Smooth muscle cell (in vitro differentiated cells): ENCODE data around the gene ABHD4. TPM values are rescaled to one million over a fixed set of nuclear protein-coding genes. Genes with fewer than 3 reads are reported as not detected.
"Not testable (repeated sequence)": the region's sequence is repeated elsewhere in the genome, so short reads cannot be mapped to it uniquely, and the experiment has no call there.

Source experiments
- DNase-seq: peaks from one replicate; lab custom pipeline; 2025; ENCODE audit not compliant: unreplicated experiment; lab: John Stamatoyannopoulos, UW
- H2AFZ ChIP-seq: fragments of 200-600 bp; sonication (generic); 2 replicates; pipeline ENCODE4 v1.6.0; 2016; ENCODE audit warnings: antibody characterized with exemption, low read depth, mild to moderate bottlenecking
- H3F3A ChIP-seq: fragments of 200-600 bp; sonication (generic); 2 replicates; pipeline ENCODE4 v1.6.0; 2017; ENCODE audit warnings: antibody characterized with exemption, low read depth
- H3K27ac ChIP-seq: fragments of 200-600 bp; sonication (generic); 2 replicates; pipeline ENCODE4 v1.5.1; 2016; ENCODE audit warnings: low read depth, mild to moderate bottlenecking
- H3K27me3 ChIP-seq: fragments of 200-600 bp; sonication (generic); 2 replicates; pipeline ENCODE4 v1.6.1; 2016; ENCODE audit warnings: low read depth, mild to moderate bottlenecking
- H3K36me3 ChIP-seq: fragments of 200-600 bp; sonication (generic); 2 replicates; pipeline ENCODE4 v1.5.1; 2016; ENCODE audit warnings: low read depth
- H3K4me1 ChIP-seq: fragments of 200-600 bp; sonication (generic); 2 replicates; pipeline ENCODE4 v1.5.1; 2016; ENCODE audit warnings: low read depth
- H3K4me2 ChIP-seq: fragments of 200-600 bp; sonication (generic); 2 replicates; pipeline ENCODE4 v1.6.0; 2016; ENCODE audit warnings: mild to moderate bottlenecking
- H3K4me3 ChIP-seq: fragments of 200-600 bp; sonication (generic); 2 replicates; pipeline ENCODE4 v1.5.1; 2016; ENCODE audit warnings: mild to moderate bottlenecking
- H3K79me2 ChIP-seq: fragments of 200-600 bp; sonication (generic); 2 replicates; pipeline ENCODE4 v1.6.0; 2016; ENCODE audit warnings: low read depth, mild to moderate bottlenecking
- H3K9ac ChIP-seq: fragments of 200-600 bp; sonication (generic); 2 replicates; pipeline ENCODE4 v1.6.0; 2016; ENCODE audit warnings: low read depth
- H3K9me3 ChIP-seq: fragments of 200-600 bp; sonication (generic); replicated peaks from 2 replicates; pipeline ENCODE4 v1.5.1; 2016; ENCODE audit warnings: low read depth
- H4K20me1 ChIP-seq: fragments of 200-600 bp; sonication (generic); 2 replicates; pipeline ENCODE4 v1.6.0; 2016; ENCODE audit warnings: low read depth
- WGBS: methylation state at CpG from one replicate; pipeline ENCODE4 v1.1.7; 2016; ENCODE audit warnings: low lambda C conversion rate; 5-methylcytosine and 5-hydroxymethylcytosine counted together
- polyA plus RNA-seq: library from polyadenylated mRNA; unstranded; fragments of >200 nt; fragmentation: Nextera tagmentation; extraction: Ambion mirVana; gene quantifications from 2 replicates; pipeline ENCODE4 v1.2.1, GENCODE V29; 2016
- total RNA-seq: library from RNA; depleted of rRNA; stranded (reverse); fragments of >200 nt; gene quantifications from 2 replicates; pipeline ENCODE4 v1.2.3, GENCODE V29; 2014
- TF ChIP-seq, protein P1 (sequence below): fragments of 200-600 bp; sonication (generic); IDR thresholded peaks from 2 replicates; pipeline ENCODE4 v1.5.1; 2017; ENCODE audit warnings: borderline replicate concordance, mild to moderate bottlenecking, antibody characterized with exemption; ENCODE audit not compliant: insufficient read depth, poor library complexity, severe bottlenecking

ABHD4 gene
- total and polyA plus RNA-seq, 2 experiments from 2014 or later: 9.7 to 13.9 TPM

DNA sequence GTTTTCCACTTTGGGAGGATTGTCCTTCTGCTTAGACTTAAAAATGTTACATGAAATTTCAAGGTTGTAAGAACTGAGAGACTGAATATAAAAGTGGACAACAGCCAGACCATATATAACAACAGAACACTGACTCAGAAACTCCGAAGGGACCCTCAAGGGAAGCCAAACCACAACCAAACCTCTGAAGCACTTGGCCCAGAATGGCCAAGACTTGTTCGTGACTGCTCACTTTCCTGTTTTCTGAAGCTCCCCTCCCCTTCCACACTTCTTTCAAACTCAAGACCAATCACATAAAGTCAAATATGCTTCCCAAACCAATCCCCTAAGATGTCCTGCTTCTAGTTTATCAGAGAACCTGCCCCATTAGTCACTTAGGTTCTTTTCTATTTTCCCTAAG, 32.4 kb downstream of the ABHD4 start:
- TF ChIP-seq, protein P1, sequence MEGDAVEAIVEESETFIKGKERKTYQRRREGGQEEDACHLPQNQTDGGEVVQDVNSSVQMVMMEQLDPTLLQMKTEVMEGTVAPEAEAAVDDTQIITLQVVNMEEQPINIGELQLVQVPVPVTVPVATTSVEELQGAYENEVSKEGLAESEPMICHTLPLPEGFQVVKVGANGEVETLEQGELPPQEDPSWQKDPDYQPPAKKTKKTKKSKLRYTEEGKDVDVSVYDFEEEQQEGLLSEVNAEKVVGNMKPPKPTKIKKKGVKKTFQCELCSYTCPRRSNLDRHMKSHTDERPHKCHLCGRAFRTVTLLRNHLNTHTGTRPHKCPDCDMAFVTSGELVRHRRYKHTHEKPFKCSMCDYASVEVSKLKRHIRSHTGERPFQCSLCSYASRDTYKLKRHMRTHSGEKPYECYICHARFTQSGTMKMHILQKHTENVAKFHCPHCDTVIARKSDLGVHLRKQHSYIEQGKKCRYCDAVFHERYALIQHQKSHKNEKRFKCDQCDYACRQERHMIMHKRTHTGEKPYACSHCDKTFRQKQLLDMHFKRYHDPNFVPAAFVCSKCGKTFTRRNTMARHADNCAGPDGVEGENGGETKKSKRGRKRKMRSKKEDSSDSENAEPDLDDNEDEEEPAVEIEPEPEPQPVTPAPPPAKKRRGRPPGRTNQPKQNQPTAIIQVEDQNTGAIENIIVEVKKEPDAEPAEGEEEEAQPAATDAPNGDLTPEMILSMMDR: no peak
- no peaks in the 10 kb centered on the region for H3K9me3 ChIP-seq
- no peaks in the 10 kb centered on the region for H3F3A ChIP-seq
- no peak overlapping the region for H3K27ac ChIP-seq
- no peaks in the 10 kb centered on the region for H3K4me1 ChIP-seq
- H3K9ac ChIP-seq: no peak overlapping the region
- no peak for DNase-seq
- no peak overlapping the region for H3K4me3 ChIP-seq
- WGBS: 92% methylated on average over 2 of the region's 2 CpGs
- H3K4me2 ChIP-seq: no peak overlapping the region
- no peaks in the 10 kb centered on the region for H4K20me1 ChIP-seq
- H3K79me2 ChIP-seq: no peaks in the 10 kb centered on the region
- H3K27me3 ChIP-seq: no peaks in the 10 kb centered on the region
- H2AFZ ChIP-seq: no peak overlapping the region
- no peaks in the 10 kb centered on the region for H3K36me3 ChIP-seq

DNA sequence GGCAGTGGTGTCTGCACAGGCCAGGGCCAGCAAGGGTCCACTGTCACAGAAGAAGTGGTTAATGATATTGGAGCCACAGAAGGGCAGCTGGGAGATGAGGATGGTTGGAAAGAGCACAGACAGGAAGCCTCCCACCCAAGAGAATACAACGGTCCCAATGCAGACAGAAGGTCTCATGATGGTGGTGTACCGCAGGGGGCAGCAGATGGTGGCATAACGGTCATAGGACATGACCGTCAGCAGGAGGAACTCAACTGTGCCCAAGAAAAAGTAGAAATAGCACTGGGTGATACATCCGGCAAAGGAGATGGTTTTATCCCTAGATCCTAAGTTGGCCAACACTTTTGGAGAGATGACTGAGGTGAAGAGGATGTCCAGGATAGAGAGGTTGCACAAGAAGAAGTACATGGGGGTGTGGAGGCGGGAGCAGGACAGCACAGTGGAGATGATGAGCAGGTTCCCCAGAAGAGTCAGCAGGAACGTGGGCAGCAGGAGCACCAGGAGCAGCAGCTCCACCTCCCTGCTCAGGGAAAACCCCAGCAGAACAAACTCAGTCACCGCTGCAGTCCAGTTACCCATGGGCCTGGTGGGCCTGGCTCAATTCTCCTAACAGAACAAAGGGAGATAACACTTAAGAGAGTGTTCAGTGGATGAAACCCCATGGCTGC, 36.3 kb downstream of the ABHD4 start:
- Histone ChIP-seq H4K20me1 (no peaks in the 10 kb centered on the region), H3K4me3 (no peak overlapping the region), H3K27me3 (no peaks in the 10 kb centered on the region), H3K36me3 (no peaks in the 10 kb centered on the region), H3F3A (no peaks in the 10 kb centered on the region), H3K9ac (no peak overlapping the region), H3K4me1 (no peaks in the 10 kb centered on the region), H3K27ac (no peak overlapping the region), H3K4me2 (no peak overlapping the region), H2AFZ (no peak overlapping the region), H3K79me2 (no peaks in the 10 kb centered on the region), H3K9me3 (no peaks in the 10 kb centered on the region)
- TF ChIP-seq, protein P1: no peak
- no peak for DNase-seq
- 87% methylated on average over 8 of the region's 8 CpGs for WGBS

DNA sequence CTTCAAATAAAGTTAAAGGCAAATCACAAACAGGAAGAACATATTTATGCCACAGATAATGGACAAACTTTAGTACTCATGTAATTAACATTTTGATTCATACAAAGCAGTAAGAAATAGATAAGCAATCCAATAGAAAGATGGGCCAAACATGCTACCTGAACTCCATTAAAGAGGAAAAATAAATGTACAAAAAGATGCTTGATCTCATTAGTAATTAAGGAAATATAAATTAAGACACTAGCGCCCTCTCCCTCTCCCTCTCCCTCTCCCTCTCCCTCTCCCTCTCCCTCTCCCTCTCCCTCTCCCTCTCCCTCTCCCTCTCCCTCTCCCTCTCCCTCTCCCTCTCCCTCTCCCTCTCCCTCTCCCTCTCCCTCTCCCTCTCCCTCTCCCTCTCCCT, 37.9 kb downstream of the ABHD4 start:
- not testable (repeated sequence) for H3F3A ChIP-seq, H3K9ac ChIP-seq, H3K27me3 ChIP-seq, H3K4me2 ChIP-seq, H3K4me3 ChIP-seq, H3K27ac ChIP-seq, H4K20me1 ChIP-seq, H3K79me2 ChIP-seq, H2AFZ ChIP-seq, DNase-seq, H3K36me3 ChIP-seq, H3K9me3 ChIP-seq, H3K4me1 ChIP-seq
- WGBS: 80% methylated on average over 1 of the region's 1 CpG

DNA sequence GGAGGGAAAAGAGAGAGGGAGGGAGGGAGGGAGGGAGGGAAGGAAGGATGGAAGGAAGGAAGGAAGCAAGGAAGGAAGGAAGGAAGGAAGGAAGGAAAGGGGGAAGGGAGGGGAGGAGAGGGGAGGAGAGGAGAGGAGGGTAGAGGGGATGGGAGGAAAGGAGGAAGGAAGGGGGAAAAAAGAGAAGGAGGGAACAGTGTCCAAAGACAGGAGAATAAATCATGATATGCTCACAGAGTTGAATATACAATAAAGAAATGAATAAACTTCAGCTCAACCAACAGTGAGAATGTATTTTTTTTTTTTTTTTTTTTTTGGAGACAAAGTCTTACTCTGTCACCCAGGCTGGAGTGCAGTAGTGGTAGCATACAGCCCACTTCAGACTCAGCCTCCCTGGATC, 42.1 kb downstream of the ABHD4 start:
- Histone ChIP-seq H3K9ac (no peak overlapping the region), H3K27me3 (no peaks in the 10 kb centered on the region), H3F3A (no peaks in the 10 kb centered on the region), H3K79me2 (no peaks in the 10 kb centered on the region), H4K20me1 (no peaks in the 10 kb centered on the region), H3K9me3 (no peaks in the 10 kb centered on the region), H2AFZ (no peak overlapping the region), H3K4me2 (no peak overlapping the region), H3K4me3 (no peak overlapping the region), H3K36me3 (no peaks in the 10 kb centered on the region), H3K27ac (no peak overlapping the region), H3K4me1 (no peaks in the 10 kb centered on the region)
- DNase-seq: no peak
- TF ChIP-seq, protein P1: no peak
